Neural cell (in vitro differentiated cells): ENCODE measurements around the gene SENP2.

Source experiments
- CTCF ChIP-seq: fragments of 450-650 bp; IDR thresholded peaks from 2 replicates; pipeline ENCODE4 v1.5.1; 2014; ENCODE audit warnings: antibody characterized with exemption, mild to moderate bottlenecking, moderate library complexity; ENCODE audit not compliant: poor library complexity, severe bottlenecking
- EZH2 ChIP-seq: fragments of 200-600, 300-800 bp; shearing (Covaris generic), sonication (generic); IDR thresholded peaks from 2 replicates; pipeline ENCODE4 v1.6.1; 2014; ENCODE audit warnings: antibody characterized with exemption, low read length, borderline replicate concordance, mild to moderate bottlenecking; ENCODE audit not compliant: insufficient read depth, poor library complexity, severe bottlenecking
- MXI1 ChIP-seq: fragments of 450-650 bp; conservative IDR thresholded peaks from 2 replicates; pipeline ENCODE4 v1.6.1; 2014; ENCODE audit warnings: antibody characterized with exemption, mild to moderate bottlenecking; ENCODE audit not compliant: poor library complexity, severe bottlenecking
- POLR2AphosphoS5 ChIP-seq: IDR thresholded peaks from 2 replicates; pipeline ENCODE4 v1.6.1; 2012
- REST ChIP-seq: IDR thresholded peaks from 2 replicates; pipeline ENCODE4 v1.6.1; 2012; ENCODE audit warnings: borderline replicate concordance
- SMC3 ChIP-seq: fragments of 450-650 bp; conservative IDR thresholded peaks from 2 replicates; pipeline ENCODE4 v1.6.1; 2014; ENCODE audit warnings: antibody characterized with exemption, mild to moderate bottlenecking, moderate library complexity; ENCODE audit not compliant: poor library complexity

- TF ChIP-seq POLR2AphosphoS5 (no peak), CTCF (no peak), REST (no peak), SMC3 (no peak), EZH2 (no peak), MXI1 (no peak)
These were observed 2.2 kb upstream of the SENP2 start for GRCh38 chr3:185583925-185584324.
